Measurements from ENCODE around the gene MAML1. TPM values are rescaled to one million over a fixed set of nuclear protein-coding genes. Genes with fewer than 3 reads are reported as not detected.

Gene MAML1
- total and polyA plus RNA-seq, 10 of the 15 experiments (the other 5 are each of a cell fraction or from before 2014, with no cell fraction given), result 0.42 to 23.9 (median 7.3) TPM

- TF ChIP-seq CUX1 (IDR thresholded peaks at IDR 0.05; ENCODE audit: insufficient replicate concordance, low read depth, low read length) (no peak), BCL3 (IDR thresholded peaks at IDR 0.05; ENCODE audit: borderline replicate concordance, insufficient read depth, low read depth, low read length, poor library complexity, severe bottlenecking) (peak; percentile 55), CHD4 (IDR thresholded peaks at IDR 0.05) (no peak), FOXM1 (IDR thresholded peaks at IDR 0.05; ENCODE audit: low read depth, low read length) (no peak), SUZ12 (IDR thresholded peaks at IDR 0.05; ENCODE audit: unreplicated experiment) (no peak), ZNF217 (IDR thresholded peaks at IDR 0.05) (peak; percentile 50), FOS (IDR thresholded peaks at IDR 0.05; ENCODE audit: borderline replicate concordance, extremely low read depth, insufficient read length) (no peak), YY1 (IDR thresholded peaks at IDR 0.05; ENCODE audit: low read depth, low read length) (peak; percentile 47; the same call in 1 of the 2 replicates), E2F4 (IDR thresholded peaks at IDR 0.05; ENCODE audit: low read depth, low read length) (no peak), DPF2 (IDR thresholded peaks at IDR 0.05) (peak; percentile 88), TCF7 (IDR thresholded peaks at IDR 0.05; ENCODE audit: borderline replicate concordance) (no peak), SKIL (IDR thresholded peaks at IDR 0.05; ENCODE audit: low read depth, poor library complexity, severe bottlenecking) (no peak), ZBTB40 (IDR thresholded peaks at IDR 0.05; ENCODE audit: borderline replicate concordance) (no peak), IRF4 (IDR thresholded peaks at IDR 0.05; ENCODE audit: low read depth, low read length) (no peak)
These were observed 63.5 kb downstream of the MAML1 start (continued) for GRCh38 chr5:179795863-179796833.
